ENCODE data around the gene SERPINA10. TPM values are rescaled to one million over a fixed set of nuclear protein-coding genes. Genes with fewer than 3 reads are reported as not detected.
"Not testable (repeated sequence)": the region's sequence is repeated elsewhere in the genome, so short reads cannot be mapped to it uniquely, and the experiment has no call there.

Gene SERPINA10
- total RNA-seq, 1 donor, result not detected

- H2AFZ ChIP-seq (ENCODE audit: low read length), result no peak overlapping the region
- DNase-seq (ENCODE audit: insufficient read length, low spot score, missing footprints), result no peak
- no peaks in the 10 kb centered on the region for H3K27me3 ChIP-seq (ENCODE audit: insufficient read depth, low read length)
- H3K4me1 ChIP-seq (ENCODE audit: insufficient read depth, low read length), result no peaks in the 10 kb centered on the region
- no peaks in the 10 kb centered on the region for H4K20me1 ChIP-seq (ENCODE audit: insufficient read depth, low read length)
- no peak overlapping the region for H3K4me3 ChIP-seq (ENCODE audit: insufficient read depth, low read length)
- no peaks in the 10 kb centered on the region for H3K9me3 ChIP-seq (ENCODE audit: low read depth, low read length)
- no peaks in the 10 kb centered on the region for H3K79me2 ChIP-seq (ENCODE audit: insufficient read depth, low read length)
- no peak overlapping the region for H3K4me2 ChIP-seq (ENCODE audit: insufficient read depth, low read length)
- no peak overlapping the region for H3K27ac ChIP-seq (ENCODE audit: low read depth, low read length)
- no peak for TF ChIP-seq CTCF (IDR thresholded peaks at IDR 0.05; ENCODE audit: extremely low read depth, low read depth, low read length)
- no peaks in the 10 kb centered on the region for H3K36me3 ChIP-seq (ENCODE audit: insufficient read depth, low read length)
Observed at GRCh38 chr14:94304243-94304642, 11.2 kb upstream of the SERPINA10 start.

- Histone ChIP-seq H3K79me2 (ENCODE audit: insufficient read depth, low read length) (no peaks in the 10 kb centered on the region), H3K9me3 (ENCODE audit: low read depth, low read length) (no peaks in the 10 kb centered on the region), H3K36me3 (ENCODE audit: insufficient read depth, low read length) (no peaks in the 10 kb centered on the region), H3K27ac (ENCODE audit: low read depth, low read length) (no peak overlapping the region), H3K4me2 (ENCODE audit: insufficient read depth, low read length) (no peak overlapping the region), H4K20me1 (ENCODE audit: insufficient read depth, low read length) (no peaks in the 10 kb centered on the region), H3K4me3 (ENCODE audit: insufficient read depth, low read length) (no peak overlapping the region), H2AFZ (ENCODE audit: low read length) (no peak overlapping the region), H3K27me3 (ENCODE audit: insufficient read depth, low read length) (no peaks in the 10 kb centered on the region), H3K4me1 (ENCODE audit: insufficient read depth, low read length) (no peaks in the 10 kb centered on the region)
- TF ChIP-seq CTCF (IDR thresholded peaks at IDR 0.05; ENCODE audit: extremely low read depth, low read depth, low read length), result no peak
- DNase-seq (ENCODE audit: insufficient read length, low spot score, missing footprints), result no peak
Observed at GRCh38 chr14:94303111-94303510, 10.0 kb upstream of the SERPINA10 start.

GRCh38 chr14:94298130-94298529, 5.1 kb upstream of the SERPINA10 start:
- Histone ChIP-seq H3K4me3 (ENCODE audit: insufficient read depth, low read length) (no peak overlapping the region), H2AFZ (ENCODE audit: low read length) (no peak overlapping the region), H4K20me1 (ENCODE audit: insufficient read depth, low read length) (no peaks in the 10 kb centered on the region), H3K79me2 (ENCODE audit: insufficient read depth, low read length) (no peaks in the 10 kb centered on the region), H3K27me3 (ENCODE audit: insufficient read depth, low read length) (peaks cover 3% of the 10 kb centered on the region), H3K36me3 (ENCODE audit: insufficient read depth, low read length) (no peaks in the 10 kb centered on the region), H3K4me2 (ENCODE audit: insufficient read depth, low read length) (no peak overlapping the region), H3K27ac (ENCODE audit: low read depth, low read length) (no peak overlapping the region), H3K4me1 (ENCODE audit: insufficient read depth, low read length) (no peaks in the 10 kb centered on the region), H3K9me3 (ENCODE audit: low read depth, low read length) (no peaks in the 10 kb centered on the region)
- TF ChIP-seq CTCF (IDR thresholded peaks at IDR 0.05; ENCODE audit: extremely low read depth, low read depth, low read length), result no peak
- no peak for DNase-seq (ENCODE audit: insufficient read length, low spot score, missing footprints)

- not testable (repeated sequence) for H3K36me3 ChIP-seq (ENCODE audit: insufficient read depth, low read length); DNase-seq (ENCODE audit: insufficient read length, low spot score, missing footprints); H3K4me2 ChIP-seq (ENCODE audit: insufficient read depth, low read length); H3K27ac ChIP-seq (ENCODE audit: low read depth, low read length); H3K4me3 ChIP-seq (ENCODE audit: insufficient read depth, low read length); H3K9me3 ChIP-seq (ENCODE audit: low read depth, low read length); H2AFZ ChIP-seq (ENCODE audit: low read length); H3K79me2 ChIP-seq (ENCODE audit: insufficient read depth, low read length); H3K27me3 ChIP-seq (ENCODE audit: insufficient read depth, low read length); H3K4me1 ChIP-seq (ENCODE audit: insufficient read depth, low read length); H4K20me1 ChIP-seq (ENCODE audit: insufficient read depth, low read length)
Observed at GRCh38 chr14:94296181-94296545, 3.1 kb upstream of the SERPINA10 start.

All from osteoblast (primary cell).